OCI-LY7 (cell line): ENCODE data around the gene INPP5K. TPM values are rescaled to one million over a fixed set of nuclear protein-coding genes. Genes with fewer than 3 reads are reported as not detected.

Experiments used
- BruUV-seq: library from RNA; stranded (reverse); fragments of 400-500 nt; replicated peaks from 2 replicates; lab custom pipeline; 2021; lab: Mats Ljungman, UMichigan
- CTCF ChIA-PET: fragments of 300-600 bp; sonication (Branson Sonifier 250); formaldehyde crosslinking; loops from one replicate; lab custom pipeline; 2022; ENCODE audit warnings: antibody characterized with exemption; ENCODE audit not compliant: unreplicated experiment; lab: Charles Lee
- POLR2A ChIA-PET: fragments of 300-600 bp; sonication (Branson Sonifier 250); formaldehyde crosslinking; loops from one replicate; lab custom pipeline; 2022; ENCODE audit warnings: antibody characterized with exemption; lab: Charles Lee
- DNase-seq: peaks from one replicate; pipeline ENCODE4 v3.0.0-alpha.2; 2015; ENCODE audit warnings: low spot score
- H2AFZ ChIP-seq: fragments of 200-600 bp; sonication (generic), shearing (Covaris generic); 2 replicates; pipeline ENCODE4 v1.6.1; 2014; ENCODE audit warnings: mild to moderate bottlenecking, antibody characterized with exemption, low read length, moderate library complexity
- H3K27ac ChIP-seq: fragments of 200-600 bp; sonication (generic); 2 replicates; pipeline ENCODE4 v1.5.1; 2014; ENCODE audit warnings: mixed run types, low read depth, mild to moderate bottlenecking, moderate library complexity, low read length, inconsistent platforms; ENCODE audit not compliant: poor library complexity, severe bottlenecking
- H3K36me3 ChIP-seq: fragments of 200-600 bp; sonication (generic); 2 replicates; pipeline ENCODE4 v1.6.1; 2014; ENCODE audit warnings: mild to moderate bottlenecking, antibody characterized with exemption, low read length, moderate library complexity, mixed read lengths; ENCODE audit not compliant: insufficient read depth
- H3K4me1 ChIP-seq: fragments of 200-600 bp; sonication (generic); 2 replicates; pipeline ENCODE4 v1.5.1; 2014; ENCODE audit warnings: mild to moderate bottlenecking, low read length; ENCODE audit not compliant: insufficient read depth, poor library complexity, severe bottlenecking
- H3K4me2 ChIP-seq: fragments of 200-600 bp; sonication (generic); 2 replicates; pipeline ENCODE4 v1.6.1; 2014; ENCODE audit warnings: mild to moderate bottlenecking, low read length
- H3K4me3 ChIP-seq: fragments of 200-600 bp; sonication (generic); 2 replicates; pipeline ENCODE4 v1.5.1; 2014; ENCODE audit warnings: mild to moderate bottlenecking, low read depth, low read length; ENCODE audit not compliant: poor library complexity, severe bottlenecking
- H3K79me2 ChIP-seq: fragments of 200-600 bp; sonication (generic); 2 replicates; pipeline ENCODE4 v1.6.1; 2016; ENCODE audit warnings: low read depth, mild to moderate bottlenecking, low read length, moderate library complexity, mixed read lengths; ENCODE audit not compliant: insufficient read depth
- H3K9me2 ChIP-seq: fragments of 200-600 bp; sonication (generic); 2 replicates; pipeline ENCODE4 v1.6.1; 2016; ENCODE audit warnings: mild to moderate bottlenecking, low read length, mixed read lengths; ENCODE audit not compliant: insufficient read depth
- H3K9me3 ChIP-seq: fragments of 200-600 bp; sonication (generic); 2 replicates; pipeline ENCODE4 v1.6.1; 2014; ENCODE audit warnings: mild to moderate bottlenecking, mixed run types, low read length, mixed read lengths
- H4K20me1 ChIP-seq: fragments of 200-600 bp; sonication (generic); 2 replicates; pipeline ENCODE4 v1.6.1; 2014; ENCODE audit warnings: mild to moderate bottlenecking, antibody characterized with exemption, low read length, moderate library complexity, mixed read lengths; ENCODE audit not compliant: insufficient read depth
- CTCF ChIP-seq: fragments of 200-600 bp; sonication (generic); conservative IDR thresholded peaks from 2 replicates; pipeline ENCODE4 v1.5.1; 2014; ENCODE audit warnings: mild to moderate bottlenecking, antibody characterized with exemption, low read length, moderate library complexity, mixed read lengths
- EZH2phosphoT487 ChIP-seq: fragments of 200-600 bp; sonication (generic); IDR thresholded peaks from 2 replicates; pipeline ENCODE4 v1.6.1; 2018; ENCODE audit warnings: low read depth, borderline replicate concordance, mild to moderate bottlenecking, mixed run types, antibody characterized with exemption, low read length, moderate library complexity, mixed read lengths
- intact Hi-C: fragments of 100-400 bp; cut with micrococcal nuclease; formaldehyde crosslinking; loops from one replicate; pipeline ENCODE4 v1.10.0; 2022; ENCODE audit not compliant: unreplicated experiment
- total RNA-seq, 2 experiments: library from RNA; depleted of rRNA in 1 of 2; stranded (reverse); fragments of >200 nt in 1 of 2; shearing (Covaris generic) in 1 of 2; gene quantifications; 2 replicates each; pipeline ENCODE4 v1.2.3, GENCODE V29; 2014 to 2022

The INPP5K gene
- total RNA-seq, 2 experiments from 2014 or later, result 28.8 to 40.7 TPM

GRCh38 chr17:1521086-1521640 is 4.8 kb upstream of the INPP5K start:
- Histone ChIP-seq H3K9me2 (no peaks in the 10 kb centered on the region), H4K20me1 (no peaks in the 10 kb centered on the region), H3K27ac (no peak overlapping the region), H2AFZ (no peak overlapping the region), H3K4me3 (no peak overlapping the region), H3K9me3 (no peaks in the 10 kb centered on the region), H3K36me3 (peaks cover 16% of the 10 kb centered on the region; the same call in 1 of the 2 replicates), H3K4me2 (no peak overlapping the region), H3K79me2 (peaks cover 11% of the 10 kb centered on the region; the same call in 1 of the 2 replicates), H3K4me1 (peaks cover 11% of the 10 kb centered on the region)
- TF ChIP-seq CTCF (no peak), EZH2phosphoT487 (no peak)
- BruUV-seq, result no TSS peak
- intact Hi-C loops, result no loop called here
- DNase-seq, result no peak
- POLR2A ChIA-PET, result no interaction called here
- CTCF ChIA-PET, result no interaction called here

GRCh38 chr17:1519678-1520077 is 3.3 kb upstream of the INPP5K start:
- Histone ChIP-seq H3K27ac (no peak overlapping the region), H3K36me3 (peaks cover 13% of the 10 kb centered on the region; the same call in 1 of the 2 replicates), H3K4me3 (no peak overlapping the region), H3K9me2 (no peaks in the 10 kb centered on the region), H3K4me1 (peaks cover 17% of the 10 kb centered on the region), H3K4me2 (no peak overlapping the region), H3K9me3 (no peaks in the 10 kb centered on the region), H3K79me2 (peaks cover 16% of the 10 kb centered on the region; the same call in 1 of the 2 replicates), H2AFZ (no peak overlapping the region), H4K20me1 (no peaks in the 10 kb centered on the region)
- DNase-seq, result no peak
- CTCF ChIA-PET, result no interaction called here
- BruUV-seq, result no TSS peak
- POLR2A ChIA-PET, result interaction anchor here (0.6 kb wide), 1 partner anchor 354 kb away, joined by 5 read pairs; no protein-coding TSS in a partner anchor
- TF ChIP-seq EZH2phosphoT487, result no peak
- no peak for TF ChIP-seq CTCF
- intact Hi-C loops, result loop anchor here (5.0 kb wide), 2 partner anchors 108 to 242 kb away; partner anchors contain the start of genes SLC43A2 and TRARG1

GRCh38 chr17:1518410-1518809 is 2.0 kb upstream of the INPP5K start:
- Histone ChIP-seq H3K27ac (no peak overlapping the region), H3K4me3 (no peak overlapping the region), H3K4me1 (peaks cover 17% of the 10 kb centered on the region), H3K9me3 (no peaks in the 10 kb centered on the region), H3K36me3 (peaks cover 13% of the 10 kb centered on the region; the same call in 1 of the 2 replicates), H3K79me2 (peaks cover 16% of the 10 kb centered on the region; the same call in 1 of the 2 replicates), H3K9me2 (no peaks in the 10 kb centered on the region), H3K4me2 (peak overlapping the region; percentile 74; the same call in 1 of the 2 replicates), H4K20me1 (no peaks in the 10 kb centered on the region), H2AFZ (no peak overlapping the region)
- no peak for DNase-seq
- intact Hi-C loops, result loop anchor here (5.0 kb wide), 2 partner anchors 109 to 241 kb away; partner anchors contain the start of genes SLC43A2 and TRARG1
- TF ChIP-seq EZH2phosphoT487 (no peak), CTCF (no peak)
- CTCF ChIA-PET, result no interaction called here
- BruUV-seq, result no TSS peak
- POLR2A ChIA-PET, result no interaction called here
